NCI-H2107 treated with DMSO at 0.1 percent for 48 hours (cell line): ENCODE measurements around the gene GMDS.

Experiments used
- DNase-seq: peaks from one replicate; lab custom pipeline; 2025; ENCODE audit not compliant: unreplicated experiment; lab: John Stamatoyannopoulos, UW

GMDS gene

GRCh38 chr6:2140438-2141128, 104.8 kb downstream of the GMDS start:
- DNase-seq, result no peak

GRCh38 chr6:2135401-2135800, 110.0 kb downstream of the GMDS start:
- no peak for DNase-seq

- DNase-seq, result no peak
Measured at GRCh38 chr6:2134554-2134953, 110.9 kb downstream of the GMDS start.

GRCh38 chr6:2133716-2134310, 111.6 kb downstream of the GMDS start:
- no peak for DNase-seq

- no peak for DNase-seq
Measured at GRCh38 chr6:2132916-2133315, 112.5 kb downstream of the GMDS start.

- no peak for DNase-seq
Measured at GRCh38 chr6:2132416-2132815, 113.0 kb downstream of the GMDS start.

GRCh38 chr6:2129182-2129621, 116.2 kb downstream of the GMDS start:
- peak; percentile 41 for DNase-seq

GRCh38 chr6:2127484-2127911, 117.9 kb downstream of the GMDS start:
- no peak for DNase-seq

GRCh38 chr6:2126351-2126750, 119.1 kb downstream of the GMDS start:
- DNase-seq, result no peak

GRCh38 chr6:2125158-2125557, 120.2 kb downstream of the GMDS start:
- no peak for DNase-seq

- DNase-seq, result peak; percentile 11
Measured at GRCh38 chr6:2124260-2124709, 121.1 kb downstream of the GMDS start.

GRCh38 chr6:2120912-2121311, 124.5 kb downstream of the GMDS start:
- no peak for DNase-seq

GRCh38 chr6:2119275-2119674, 126.1 kb downstream of the GMDS start:
- DNase-seq, result no peak

- no peak for DNase-seq
Measured at GRCh38 chr6:2118136-2118535, 127.3 kb downstream of the GMDS start.

- DNase-seq, result no peak
Measured at GRCh38 chr6:2117447-2117846, 128.0 kb downstream of the GMDS start.

- no peak for DNase-seq
Measured at GRCh38 chr6:2116496-2116895, 128.9 kb downstream of the GMDS start.

GRCh38 chr6:2114100-2114499, 131.3 kb downstream of the GMDS start:
- DNase-seq, result no peak

GRCh38 chr6:2111162-2111677, 134.2 kb downstream of the GMDS start:
- no peak for DNase-seq

GRCh38 chr6:2110504-2110903, 134.9 kb downstream of the GMDS start:
- no peak for DNase-seq

- DNase-seq, result peak; percentile 37
Measured at GRCh38 chr6:2109796-2110195, 135.6 kb downstream of the GMDS start.

GRCh38 chr6:2108700-2109306, 136.6 kb downstream of the GMDS start:
- DNase-seq, result peak; percentile 53

- DNase-seq, result no peak
Measured at GRCh38 chr6:2104524-2104880, 140.9 kb downstream of the GMDS start.
